ENCODE data around the gene ADAM12. TPM values are rescaled to one million over a fixed set of nuclear protein-coding genes. Genes with fewer than 3 reads are reported as not detected.

The ADAM12 gene
- total RNA-seq, 1 donor from 2014 or later: 0.20 TPM

GRCh38 chr10:126153711-126154628, 234.3 kb downstream of the ADAM12 start:
- no peak for DNase-seq (ENCODE audit: low read depth in 2 of 2)

- DNase-seq (ENCODE audit: low read depth in 2 of 2): peak in 1 of 2 donors; percentile 15
Measured at GRCh38 chr10:126147866-126148587, 240.2 kb downstream of the ADAM12 start.

- DNase-seq (ENCODE audit: low read depth in 2 of 2): no peak
Measured at GRCh38 chr10:126146771-126147170, 241.5 kb downstream of the ADAM12 start.

GRCh38 chr10:126143117-126143516, 245.2 kb downstream of the ADAM12 start:
- no peak for DNase-seq (ENCODE audit: low read depth in 2 of 2)

- DNase-seq (ENCODE audit: low read depth in 2 of 2): no peak
Measured at GRCh38 chr10:126140746-126141273, 247.5 kb downstream of the ADAM12 start.

GRCh38 chr10:126137562-126138221, 250.6 kb downstream of the ADAM12 start:
- no peak for DNase-seq (ENCODE audit: low read depth in 2 of 2)

- DNase-seq (ENCODE audit: low read depth in 2 of 2): no peak
Measured at GRCh38 chr10:126135941-126136595, 252.2 kb downstream of the ADAM12 start.

- no peak for DNase-seq (ENCODE audit: low read depth in 2 of 2)
Measured at GRCh38 chr10:126135177-126135576, 253.1 kb downstream of the ADAM12 start.

GRCh38 chr10:126133906-126134656, 254.2 kb downstream of the ADAM12 start:
- peak in 1 of 2 donors; percentile 41 for DNase-seq (ENCODE audit: low read depth in 2 of 2)

- no peak for DNase-seq (ENCODE audit: low read depth in 2 of 2)
Measured at GRCh38 chr10:126133082-126133620, 255.1 kb downstream of the ADAM12 start.

- no peak for DNase-seq (ENCODE audit: low read depth in 2 of 2)
Measured at GRCh38 chr10:126131341-126131740, 256.9 kb downstream of the ADAM12 start.

- DNase-seq (ENCODE audit: low read depth in 2 of 2): no peak
Measured at GRCh38 chr10:126130271-126130710, 258.0 kb downstream of the ADAM12 start.

GRCh38 chr10:126129026-126129425, 259.3 kb downstream of the ADAM12 start:
- no peak for DNase-seq (ENCODE audit: low read depth in 2 of 2)

- no peak for DNase-seq (ENCODE audit: low read depth in 2 of 2)
Measured at GRCh38 chr10:126128581-126128980, 259.7 kb downstream of the ADAM12 start.

- DNase-seq (ENCODE audit: low read depth in 2 of 2): no peak
Measured at GRCh38 chr10:126127481-126128029, 260.7 kb downstream of the ADAM12 start.

GRCh38 chr10:126126866-126127265, 261.4 kb downstream of the ADAM12 start:
- no peak for DNase-seq (ENCODE audit: low read depth in 2 of 2)

GRCh38 chr10:126126023-126126422, 262.3 kb downstream of the ADAM12 start:
- no peak for DNase-seq (ENCODE audit: low read depth in 2 of 2)

GRCh38 chr10:126124668-126125349, 263.5 kb downstream of the ADAM12 start:
- DNase-seq (ENCODE audit: low read depth in 2 of 2): no peak

GRCh38 chr10:126124046-126124445, 264.2 kb downstream of the ADAM12 start:
- no peak for DNase-seq (ENCODE audit: low read depth in 2 of 2)
